HCT116 (cell line): ENCODE results near the gene ESRRB. TPM values are rescaled to one million over a fixed set of nuclear protein-coding genes. Genes with fewer than 3 reads are reported as not detected.

ENCODE experiments used
- ATAC-seq: fragments of 200-7000 bp; cut with Tn5 transposase; 2 replicates; pipeline ENCODE4 v1.9.1; 2020; ENCODE audit warnings: mild to moderate bottlenecking, moderate library complexity
- BruUV-seq: library from RNA; stranded (reverse); fragments of 400-500 nt; replicated peaks from 2 replicates; lab custom pipeline; 2021; lab: Mats Ljungman, UMichigan
- CTCF ChIA-PET: fragments of 300-600 bp; sonication (Branson Sonifier 250); formaldehyde crosslinking; loops from one replicate; lab custom pipeline; 2021; ENCODE audit warnings: antibody characterized with exemption; lab: Charles Lee
- POLR2A ChIA-PET: fragments of 300-600, 350-600 bp; sonication (Branson Sonifier 250); formaldehyde crosslinking; loops from one replicate; lab custom pipeline; 2021; ENCODE audit warnings: antibody characterized with exemption; lab: Charles Lee
- RAD21 ChIA-PET, 2 experiments: fragments of 300-600 bp; sonication (Branson Sonifier 250); formaldehyde crosslinking; loops; one replicate each; lab custom pipeline; 2023; ENCODE audit warnings: low total read pairs in 2 of 2; ENCODE audit not compliant: uncharacterized antibody in 2 of 2, unreplicated experiment in 2 of 2, low non-redundant PET in 1 of 2; lab: Charles Lee
- DNase-seq: peaks from one replicate; pipeline ENCODE4 v3.0.0-alpha.2; 2010; ENCODE audit warnings: low read depth, low spot score
- H2AFZ ChIP-seq: fragments of 200-600 bp; shearing (Covaris generic), sonication (generic); 2 replicates; pipeline ENCODE4 v1.6.1; 2017; ENCODE audit warnings: low read depth, mixed run types, mixed read lengths, antibody characterized with exemption, low read length; ENCODE audit not compliant: poor library complexity, severe bottlenecking
- H3K27ac ChIP-seq: 2 replicates; pipeline ENCODE4 v1.5.1; 2012; ENCODE audit warnings: low read depth, low read length
- H3K27me3 ChIP-seq: fragments of 200-600 bp; sonication (generic); 2 replicates; pipeline ENCODE4 v1.6.1; 2016; ENCODE audit warnings: mixed run types, low read length, mixed read lengths; ENCODE audit not compliant: insufficient read depth
- H3K36me3 ChIP-seq, 2 experiments: fragments of 200-500 bp in 1 of 2; fragments of 200-600 bp in 1 of 2; sonication (Bioruptor generic) in 1 of 2; sonication (generic) in 1 of 2; 2 replicates each; pipeline versions ENCODE4 v1.5.1 to v1.6.1; 2014 to 2016; ENCODE audit warnings: low read length in 2 of 2, inconsistent platforms in 1 of 2, mixed read lengths in 1 of 2, mixed run types in 1 of 2; ENCODE audit not compliant: insufficient read depth in 2 of 2, control insufficient read depth in 1 of 2
- H3K4me1 ChIP-seq, 2 experiments: fragments of 200-600 bp in 1 of 2; sonication (generic) in 1 of 2; 2 replicates each; pipeline versions ENCODE4 v1.5.1 to v1.6.1; 2012 to 2017; ENCODE audit warnings: low read length in 2 of 2, inconsistent platforms in 1 of 2, mild to moderate bottlenecking in 1 of 2, mixed read lengths in 1 of 2, mixed run types in 1 of 2, moderate library complexity in 1 of 2; ENCODE audit not compliant: insufficient read depth in 2 of 2, control insufficient read depth in 1 of 2
- H3K4me2 ChIP-seq: fragments of 200-600 bp; sonication (generic); 2 replicates; pipeline ENCODE4 v1.6.1; 2017; ENCODE audit warnings: mixed run types, low read length, mixed read lengths
- H3K4me3 ChIP-seq, 2 experiments: fragments of 200-600 bp in 1 of 2; sonication (generic) in 1 of 2; replicated peaks in 1 of 2; 2 replicates each; pipeline ENCODE4 v1.5.1; 2011 to 2016; ENCODE audit warnings: low read length in 2 of 2, control low read depth in 1 of 2, low read depth in 1 of 2, mild to moderate bottlenecking in 1 of 2, mixed read lengths in 1 of 2, mixed run types in 1 of 2
- H3K79me2 ChIP-seq: fragments of 200-600 bp; sonication (generic); 2 replicates; pipeline ENCODE4 v1.6.1; 2017; ENCODE audit warnings: mild to moderate bottlenecking, mixed run types, low read length, moderate library complexity, mixed read lengths; ENCODE audit not compliant: insufficient read depth
- H3K9ac ChIP-seq: fragments of 200-600 bp; sonication (generic); 2 replicates; pipeline ENCODE4 v1.6.1; 2016; ENCODE audit warnings: low read length, mixed read lengths
- H3K9me2 ChIP-seq: fragments of 200-600 bp; sonication (generic), shearing (Covaris generic); 2 replicates; pipeline ENCODE4 v1.6.1; 2017; ENCODE audit warnings: mixed run types, mild to moderate bottlenecking, moderate library complexity; ENCODE audit not compliant: insufficient read depth
- H3K9me3 ChIP-seq, 2 experiments: fragments of 200-500 bp in 1 of 2; fragments of 200-600 bp in 1 of 2; sonication (Bioruptor generic) in 1 of 2; sonication (generic) in 1 of 2; 2 replicates each; pipeline ENCODE4 v1.6.1; 2014 to 2017; ENCODE audit warnings: low read length in 2 of 2, mixed read lengths in 2 of 2, inconsistent platforms in 1 of 2, low read depth in 1 of 2, mild to moderate bottlenecking in 1 of 2, mixed run types in 1 of 2, moderate library complexity in 1 of 2; ENCODE audit not compliant: control insufficient read depth in 1 of 2, insufficient read depth in 1 of 2
- H4K20me1 ChIP-seq: fragments of 200-600 bp; sonication (generic), shearing (Covaris generic); 2 replicates; pipeline ENCODE4 v1.6.1; 2017; ENCODE audit warnings: mixed run types, mild to moderate bottlenecking, moderate library complexity; ENCODE audit not compliant: insufficient read depth
- ATF3 ChIP-seq: IDR thresholded peaks from 2 replicates; pipeline ENCODE4 v1.6.1; 2012
- CBX3 ChIP-seq: IDR thresholded peaks from 2 replicates; pipeline ENCODE4 v1.6.1; 2012; ENCODE audit warnings: low read depth
- CTCF ChIP-seq, 3 experiments: fragments of 200-600 bp in 1 of 3; sonication (generic) in 1 of 3; IDR thresholded peaks in 2 of 3; conservative IDR thresholded peaks in 1 of 3; 2 replicates each; pipeline ENCODE4 v1.5.1; 2012 to 2017; ENCODE audit warnings: low read depth in 2 of 3, low read length in 2 of 3, antibody characterized with exemption in 1 of 3, borderline replicate concordance in 1 of 3, control low read depth in 1 of 3, mild to moderate bottlenecking in 1 of 3, mixed read lengths in 1 of 3, mixed run types in 1 of 3, moderate library complexity in 1 of 3; ENCODE audit not compliant: insufficient read depth in 1 of 3
- EGR1 ChIP-seq: IDR thresholded peaks from 2 replicates; pipeline ENCODE4 v1.6.1; 2012; ENCODE audit warnings: low read depth
- ELF1 ChIP-seq: IDR thresholded peaks from 2 replicates; pipeline ENCODE4 v1.6.1; 2012; ENCODE audit warnings: low read depth, borderline replicate concordance
- EZH2phosphoT487 ChIP-seq: fragments of 200-600 bp; IDR thresholded peaks from 2 replicates; pipeline ENCODE4 v1.6.1; 2018; ENCODE audit warnings: antibody characterized with exemption, borderline replicate concordance
- FOSL1 ChIP-seq: IDR thresholded peaks from 2 replicates; pipeline ENCODE4 v1.6.1; 2012; ENCODE audit warnings: low read depth
- JUND ChIP-seq: IDR thresholded peaks from 2 replicates; pipeline ENCODE4 v1.6.1; 2012
- POLR2A ChIP-seq: IDR thresholded peaks from 2 replicates; pipeline ENCODE4 v1.7.0; 2011; ENCODE audit warnings: borderline replicate concordance; ENCODE audit not compliant: insufficient read depth, insufficient read length; ENCODE audit errors: extremely low read depth
- REST ChIP-seq: IDR thresholded peaks from 2 replicates; pipeline ENCODE4 v1.6.1; 2012; ENCODE audit warnings: low read depth
- SIN3A ChIP-seq: IDR thresholded peaks from 2 replicates; pipeline ENCODE4 v1.6.1; 2012; ENCODE audit warnings: low read depth
- SP1 ChIP-seq: IDR thresholded peaks from 2 replicates; pipeline ENCODE4 v1.6.1; 2012; ENCODE audit warnings: low read depth
- SRF ChIP-seq: IDR thresholded peaks from 2 replicates; pipeline ENCODE4 v1.6.1; 2012; ENCODE audit warnings: low read depth
- YY1 ChIP-seq: IDR thresholded peaks from 2 replicates; pipeline ENCODE4 v1.6.1; 2011; ENCODE audit warnings: low read length, low read depth, moderate library complexity, mild to moderate bottlenecking; ENCODE audit not compliant: insufficient replicate concordance; ENCODE audit errors: extremely low read depth
- ZNF274 ChIP-seq: fragments of 200-500 bp; sonication (Bioruptor generic); IDR thresholded peaks from 2 replicates; pipeline ENCODE4 v1.6.1; 2014; ENCODE audit warnings: mild to moderate bottlenecking, low read depth, low read length, inconsistent platforms
- intact Hi-C: fragments of 100-400 bp; cut with micrococcal nuclease; formaldehyde crosslinking; loops from 2 replicates; pipeline ENCODE4 v1.10.0; 2022
- total RNA-seq: library from RNA; stranded (reverse); gene quantifications from one replicate; pipeline ENCODE4 v1.2.1, GENCODE V29; 2021; ENCODE audit not compliant: unreplicated experiment

The ESRRB gene
- total RNA-seq, 1 experiment from 2014 or later, result 1.9 TPM

- no peak overlapping the region for H3K4me3 ChIP-seq
- H3K36me3 ChIP-seq, result no peaks in the 10 kb centered on the region
- H3K4me1 ChIP-seq, result no peaks in the 10 kb centered on the region
- H3K79me2 ChIP-seq, result no peaks in the 10 kb centered on the region
- H2AFZ ChIP-seq, result no peak overlapping the region
- no peaks in the 10 kb centered on the region for H3K9me3 ChIP-seq
- H3K9ac ChIP-seq, result no peak overlapping the region
- H4K20me1 ChIP-seq, result no peaks in the 10 kb centered on the region
- BruUV-seq, result no TSS peak
- ChIA-PET POLR2A (no interaction called here), RAD21 (no interaction called here)
- DNase-seq, result no peak
- ATAC-seq, result no peak
- no peaks in the 10 kb centered on the region for H3K9me2 ChIP-seq
- no peak for TF ChIP-seq YY1
- TF ChIP-seq SRF, result no peak
- no peak for TF ChIP-seq SP1
- TF ChIP-seq CBX3, result no peak
- TF ChIP-seq ELF1, result no peak
- TF ChIP-seq CTCF (IDR thresholded peaks at IDR 0.05 in 2 of 3, conservative IDR thresholded peaks at IDR 0.05 in 1 of 3; ENCODE audit: borderline replicate concordance in 1 of 3, insufficient read depth in 1 of 3, low read depth in 2 of 3, low read length in 2 of 3), result no peak
- no peak for TF ChIP-seq EGR1
- no peak for TF ChIP-seq JUND
- TF ChIP-seq POLR2A, result no peak
- no peak for TF ChIP-seq ZNF274
- no peak for TF ChIP-seq SIN3A
- no peak for TF ChIP-seq ATF3
- TF ChIP-seq FOSL1, result no peak
- no peak for TF ChIP-seq REST
- TF ChIP-seq EZH2phosphoT487, result no peak
- TF ChIP-seq, all 23 proteins: peak for 0
- Histone ChIP-seq H3K27me3 (no peaks in the 10 kb centered on the region), H3K4me2 (no peak overlapping the region), H3K27ac (no peak overlapping the region)
- CTCF ChIA-PET, result interaction anchor here (0.6 to 2.1 kb wide), 2 partner anchors 12 to 381 kb away, joined by 3 to 8 read pairs; no protein-coding TSS in a partner anchor
- intact Hi-C loops, result no loop called here
Observed at GRCh38 chr14:76467711-76468155, 91.8 kb downstream of the ESRRB start.
